Progenitor cell of endocrine pancreas (in vitro differentiated cells): ENCODE measurements around the gene ALDH6A1. TPM values are rescaled to one million over a fixed set of nuclear protein-coding genes. Genes with fewer than 3 reads are reported as not detected.

Experiments used
- DNase-seq: peaks from one replicate; pipeline ENCODE4 v3.0.0; 2021; ENCODE audit warnings: low spot score; ENCODE audit not compliant: unreplicated experiment
- H3K27ac Mint-ChIP-seq: 2 replicates; pipeline ENCODE4 v1.8.0; 2021; ENCODE audit warnings: mild to moderate bottlenecking, moderate library complexity, mixed read lengths
- H3K27me3 Mint-ChIP-seq: 2 replicates; pipeline ENCODE4 v1.8.0; 2021; ENCODE audit warnings: mixed read lengths
- H3K36me3 Mint-ChIP-seq: 2 replicates; pipeline ENCODE4 v1.8.0; 2022; ENCODE audit warnings: mixed read lengths; ENCODE audit not compliant: insufficient read depth
- H3K4me1 Mint-ChIP-seq: 2 replicates; pipeline ENCODE4 v1.8.0; 2021; ENCODE audit warnings: low read depth, mixed read lengths
- H3K4me3 Mint-ChIP-seq: 2 replicates; pipeline ENCODE4 v1.8.0; 2021; ENCODE audit warnings: low read depth, mild to moderate bottlenecking, moderate library complexity, mixed read lengths
- H3K9me3 Mint-ChIP-seq: 2 replicates; pipeline ENCODE4 v1.8.0; 2021; ENCODE audit warnings: low read depth, mixed read lengths
- CTCF ChIP-seq: fragments of 200-600 bp; sonication (generic); IDR thresholded peaks from one replicate; pipeline ENCODE4 v1.5.0; 2021; ENCODE audit warnings: antibody characterized with exemption, mild to moderate bottlenecking; ENCODE audit not compliant: unreplicated experiment
- total RNA-seq: library from RNA; stranded (reverse); gene quantifications from 2 replicates; pipeline ENCODE4 v1.2.1, GENCODE V29; 2021

The ALDH6A1 gene
- total RNA-seq, 1 donor from 2014 or later = 57.3 TPM

DNA sequence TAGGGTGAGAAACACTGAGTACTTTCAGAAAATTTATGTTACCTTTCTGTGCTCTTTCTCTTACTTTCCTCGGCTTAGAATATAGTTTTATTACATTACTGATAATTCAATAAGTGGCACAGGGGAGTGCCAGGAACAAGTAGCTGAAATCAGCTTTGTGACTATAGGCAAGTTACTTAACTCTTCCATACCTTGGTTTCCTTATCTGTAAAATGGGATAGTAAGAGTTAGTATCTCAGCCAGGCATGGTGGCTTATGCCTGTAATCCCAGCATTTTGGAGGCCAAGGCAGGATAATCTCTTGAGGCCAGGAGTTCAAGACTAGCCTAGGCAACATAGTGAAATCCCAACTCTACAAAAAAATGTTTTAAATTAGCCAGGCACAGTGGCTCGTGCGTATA, 49.7 kb downstream of the ALDH6A1 start:
- H3K27ac Mint-ChIP-seq = no peak overlapping the region
- DNase-seq = no peak
- no peaks in the 10 kb centered on the region for H3K9me3 Mint-ChIP-seq
- TF ChIP-seq CTCF = no peak
- H3K4me1 Mint-ChIP-seq = no peaks in the 10 kb centered on the region
- no peak overlapping the region for H3K4me3 Mint-ChIP-seq
- no peaks in the 10 kb centered on the region for H3K27me3 Mint-ChIP-seq
- no peaks in the 10 kb centered on the region for H3K36me3 Mint-ChIP-seq

DNA sequence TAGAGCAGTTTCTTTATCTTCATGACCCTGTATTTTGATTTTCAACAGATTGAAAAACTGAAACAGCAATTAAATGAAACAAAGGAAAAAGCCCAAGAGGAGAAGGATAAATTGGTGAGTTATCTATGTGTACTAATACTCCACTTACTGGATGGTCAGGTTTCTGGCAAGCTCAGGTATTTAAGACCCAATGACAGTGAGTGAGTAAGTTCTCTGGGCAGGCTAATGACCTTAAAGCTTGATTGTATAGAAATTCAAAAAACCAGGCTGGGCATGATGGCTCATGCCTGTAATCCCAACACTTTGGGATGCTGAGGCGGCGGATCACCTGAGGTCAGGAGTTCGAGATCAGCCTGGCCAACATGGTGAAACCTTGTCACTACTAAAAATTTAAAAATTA, 55.1 kb downstream of the ALDH6A1 start:
- H3K27ac Mint-ChIP-seq = peak overlapping the region; percentile 12
- H3K9me3 Mint-ChIP-seq = no peaks in the 10 kb centered on the region
- H3K4me3 Mint-ChIP-seq = no peak overlapping the region
- no peaks in the 10 kb centered on the region for H3K36me3 Mint-ChIP-seq
- no peaks in the 10 kb centered on the region for H3K27me3 Mint-ChIP-seq
- H3K4me1 Mint-ChIP-seq = peaks cover 3% of the 10 kb centered on the region
- no peak for DNase-seq
- TF ChIP-seq CTCF = no peak

DNA sequence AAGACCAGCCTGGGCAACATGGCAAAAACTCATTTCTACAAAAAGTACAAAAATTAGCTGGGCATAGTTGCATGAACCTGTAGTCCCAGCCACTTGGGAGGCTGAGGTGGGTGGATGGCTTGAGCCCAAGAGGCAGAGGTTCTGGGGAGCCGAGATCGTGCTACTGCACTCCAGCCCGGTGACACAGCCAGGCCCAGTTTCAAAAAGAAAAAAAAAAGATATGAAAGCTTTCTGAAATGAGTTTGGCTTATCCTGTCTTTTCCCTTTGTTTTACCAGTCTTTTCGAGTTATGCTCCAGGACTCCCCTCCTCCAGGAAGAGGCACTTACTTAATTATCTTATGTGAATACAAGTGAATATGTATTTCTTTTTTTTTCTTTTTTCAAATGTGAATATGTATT, 61.9 kb downstream of the ALDH6A1 start:
- no peak for TF ChIP-seq CTCF
- Mint-ChIP-seq H3K4me1 (peaks cover 5% of the 10 kb centered on the region), H3K4me3 (no peak overlapping the region), H3K9me3 (no peaks in the 10 kb centered on the region), H3K36me3 (no peaks in the 10 kb centered on the region), H3K27me3 (no peaks in the 10 kb centered on the region), H3K27ac (no peak overlapping the region)
- no peak for DNase-seq

DNA sequence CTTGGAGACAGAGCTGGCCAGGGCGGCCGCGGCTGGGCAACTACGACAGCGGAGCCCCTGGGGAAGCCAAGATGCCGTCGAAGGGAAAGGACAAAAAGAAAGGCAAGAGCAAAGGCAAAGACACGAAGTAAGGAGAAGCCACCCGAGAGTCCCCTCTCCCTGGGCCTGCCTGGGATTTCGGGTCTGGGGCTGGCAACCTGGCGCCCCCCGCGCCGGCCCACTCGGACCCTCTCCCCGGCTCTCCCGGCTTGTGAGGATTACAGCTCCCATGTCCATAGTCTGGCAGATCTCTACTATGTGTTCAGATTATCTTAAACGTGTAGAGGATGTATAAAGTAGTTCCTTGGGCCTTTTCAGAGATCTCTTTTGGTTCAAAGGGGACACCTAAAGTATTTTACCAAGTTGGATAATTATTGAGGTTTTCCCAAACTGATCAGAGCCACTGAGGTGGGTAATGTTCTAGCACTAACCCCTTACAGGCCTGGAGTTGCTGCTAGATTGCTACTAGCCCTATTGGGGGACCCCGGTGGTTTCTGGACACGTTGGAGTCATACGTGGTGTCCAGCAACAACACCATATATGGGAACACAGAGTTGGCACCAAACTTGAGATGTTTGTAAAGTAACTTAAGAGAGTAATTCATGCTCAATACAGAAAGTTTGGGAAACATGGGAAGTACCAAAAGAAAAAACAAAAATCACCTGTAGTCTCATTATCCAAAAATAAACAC, 64.7 kb downstream of the ALDH6A1 start:
- peaks cover 5% of the 10 kb centered on the region for H3K4me1 Mint-ChIP-seq
- peak overlapping the region; percentile 89 for H3K4me3 Mint-ChIP-seq
- no peak for TF ChIP-seq CTCF
- H3K36me3 Mint-ChIP-seq = no peaks in the 10 kb centered on the region
- no peak for DNase-seq
- no peaks in the 10 kb centered on the region for H3K9me3 Mint-ChIP-seq
- H3K27me3 Mint-ChIP-seq = no peaks in the 10 kb centered on the region
- H3K27ac Mint-ChIP-seq = peak overlapping the region; percentile 87

DNA sequence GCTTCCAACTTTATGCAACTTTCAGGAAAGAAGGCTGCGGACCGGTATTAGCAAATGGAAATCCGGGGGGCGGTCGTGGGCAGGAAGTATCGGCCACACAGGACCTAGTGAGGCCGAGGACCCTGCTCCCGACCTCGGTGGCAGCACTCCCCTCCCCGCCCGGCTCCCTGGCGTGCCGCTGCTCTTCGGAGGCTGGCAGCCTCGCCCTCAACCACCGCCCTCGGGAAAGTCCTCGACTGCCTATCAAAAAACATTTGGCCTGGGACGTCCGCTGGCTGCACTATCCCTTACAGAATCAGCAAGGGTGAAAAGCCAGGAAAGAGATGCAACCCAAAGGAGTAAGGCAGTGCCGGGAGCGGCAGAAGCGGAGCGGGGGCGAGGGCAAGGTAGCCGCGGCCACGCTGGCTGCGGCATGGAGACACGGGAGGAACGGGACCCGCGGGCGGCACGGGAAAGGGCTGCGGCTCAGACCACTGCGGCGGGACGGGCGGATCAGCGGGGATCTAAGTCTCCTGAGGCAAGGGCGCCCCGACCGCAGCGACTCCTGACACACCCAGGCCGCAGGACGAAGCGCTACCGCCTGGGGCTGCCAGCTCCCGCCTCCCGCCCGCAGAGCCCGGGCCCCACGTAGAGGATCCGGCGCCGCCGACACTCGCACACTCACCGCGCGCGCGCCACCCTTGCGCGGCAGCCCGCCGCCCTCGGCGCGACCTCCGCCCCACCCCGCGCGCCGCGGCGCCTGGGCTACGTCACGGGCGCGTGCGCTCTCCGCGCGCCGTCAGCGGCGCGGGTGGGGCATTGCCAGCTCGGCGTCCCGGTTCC, 65.5 kb downstream of the ALDH6A1 start, which contains the start of the genes BBOF1 and ENTPD5:
TSS of gene BBOF1 (plus strand) at position 764 of the 822 bp plus-strand sequence. CDS start 130 bp downstream, outside the sequence.
TSS of gene ENTPD5 (minus strand) at position 703 of the 822 bp plus-strand sequence. CDS start 31,186 bp downstream, outside the sequence.
- no peaks in the 10 kb centered on the region for H3K9me3 Mint-ChIP-seq
- H3K4me3 Mint-ChIP-seq = peak within 1 kb of the TSS; percentile 89
- H3K36me3 Mint-ChIP-seq = no peaks in the 10 kb centered on the region
- peaks cover 9% of the 10 kb centered on the region for H3K4me1 Mint-ChIP-seq
- peak; percentile 74 for DNase-seq
- no peaks in the 10 kb centered on the region for H3K27me3 Mint-ChIP-seq
- H3K27ac Mint-ChIP-seq = peak within 1 kb of the TSS; percentile 97
- TF ChIP-seq CTCF = no peak
